Activated T-cell treated with anti-CD3 and anti-CD28 coated beads for 4 hours (primary cell): ENCODE measurements around the gene MND1.

Experiments
- DNase-seq: peaks from one replicate; pipeline ENCODE4 v3.0.0-alpha.2; 2020

The MND1 gene

GRCh38 chr4:153347117-153347516, 2.6 kb downstream of the MND1 start:
- DNase-seq, result no peak

- no peak for DNase-seq
Measured at GRCh38 chr4:153348006-153348405, 3.5 kb downstream of the MND1 start.

GRCh38 chr4:153349206-153349805, 4.8 kb downstream of the MND1 start:
- DNase-seq, result no peak

GRCh38 chr4:153362184-153362583, 17.7 kb downstream of the MND1 start:
- no peak for DNase-seq

- no peak for DNase-seq
Measured at GRCh38 chr4:153364061-153364460, 19.6 kb downstream of the MND1 start.

- DNase-seq, result no peak
Measured at GRCh38 chr4:153365003-153365402, 20.5 kb downstream of the MND1 start.

- no peak for DNase-seq
Measured at GRCh38 chr4:153366486-153366885, 22.0 kb downstream of the MND1 start.

- DNase-seq, result no peak
Measured at GRCh38 chr4:153367092-153367491, 22.6 kb downstream of the MND1 start.

GRCh38 chr4:153369021-153369420, 24.5 kb downstream of the MND1 start:
- DNase-seq, result no peak

GRCh38 chr4:153371701-153372234, 27.3 kb downstream of the MND1 start:
- no peak for DNase-seq

- no peak for DNase-seq
Measured at GRCh38 chr4:153372967-153373562, 28.6 kb downstream of the MND1 start.

- DNase-seq, result no peak
Measured at GRCh38 chr4:153374442-153374841, 30.0 kb downstream of the MND1 start.

- DNase-seq, result no peak
Measured at GRCh38 chr4:153375303-153375702, 30.8 kb downstream of the MND1 start.

- no peak for DNase-seq
Measured at GRCh38 chr4:153383131-153383530, 38.6 kb downstream of the MND1 start.

GRCh38 chr4:153384160-153384559, 39.7 kb downstream of the MND1 start:
- DNase-seq, result no peak

GRCh38 chr4:153385784-153386183, 41.3 kb downstream of the MND1 start:
- DNase-seq, result no peak

GRCh38 chr4:153387981-153388380, 43.5 kb downstream of the MND1 start:
- DNase-seq, result no peak

- DNase-seq, result no peak
Measured at GRCh38 chr4:153393397-153393796, 48.9 kb downstream of the MND1 start.

- DNase-seq, result no peak
Measured at GRCh38 chr4:153394945-153395344, 50.5 kb downstream of the MND1 start.

GRCh38 chr4:153398713-153399112, 54.2 kb downstream of the MND1 start:
- DNase-seq, result no peak

GRCh38 chr4:153399358-153399757, 54.9 kb downstream of the MND1 start:
- DNase-seq, result no peak

GRCh38 chr4:153401501-153401900, 57.0 kb downstream of the MND1 start:
- DNase-seq, result no peak

GRCh38 chr4:153402366-153402765, 57.9 kb downstream of the MND1 start:
- DNase-seq, result no peak

GRCh38 chr4:153403726-153404125, 59.2 kb downstream of the MND1 start:
- no peak for DNase-seq

GRCh38 chr4:153407906-153408305, 63.4 kb downstream of the MND1 start:
- DNase-seq, result no peak
